UCSD-AML1 (cell line): ENCODE results near the gene CCDC13.

Experiments
- DNase-seq: peaks from one replicate; lab custom pipeline; 2025; ENCODE audit not compliant: unreplicated experiment; lab: John Stamatoyannopoulos, UW

The CCDC13 gene

DNA sequence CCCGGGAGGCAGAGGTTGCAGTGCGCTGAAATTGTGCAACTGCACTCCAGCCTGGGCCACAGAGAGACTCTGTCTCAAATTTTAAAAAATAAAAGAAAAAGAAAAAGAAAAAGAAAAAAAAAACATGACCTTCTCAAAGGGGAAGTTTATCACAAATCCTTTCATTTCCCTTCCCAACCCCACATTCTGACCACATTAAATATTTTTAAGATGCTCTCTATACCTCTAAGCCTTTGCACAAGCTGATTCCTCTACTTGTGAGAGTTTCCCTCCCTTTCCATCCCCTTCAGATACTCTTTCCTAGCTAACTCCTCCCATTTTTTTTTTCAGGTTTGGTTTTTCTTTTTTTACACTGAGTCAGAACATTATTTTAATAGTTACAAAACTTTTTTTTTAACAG, 27.2 kb upstream of the CCDC13 start:
- no peak for DNase-seq

DNA sequence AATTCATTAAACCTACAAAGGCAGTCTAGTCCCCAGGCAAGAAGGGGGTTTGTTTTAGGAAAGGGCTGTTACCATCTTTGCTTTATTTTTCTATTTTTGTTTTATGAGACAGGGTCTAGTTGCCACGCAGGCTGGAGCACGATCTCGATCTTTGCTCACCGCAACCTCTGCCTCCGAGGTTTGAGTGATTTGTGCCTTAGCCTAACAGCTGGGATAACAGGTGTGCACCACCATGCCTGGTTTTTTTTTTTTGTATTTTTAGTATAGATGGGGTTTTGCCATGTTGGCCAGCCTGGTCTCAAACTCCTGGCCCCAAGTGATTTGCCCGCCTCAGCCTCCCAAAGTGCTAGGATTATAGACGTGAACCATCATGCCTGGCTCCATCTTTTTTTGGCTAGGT, 26.3 kb upstream of the CCDC13 start:
- DNase-seq: no peak

DNA sequence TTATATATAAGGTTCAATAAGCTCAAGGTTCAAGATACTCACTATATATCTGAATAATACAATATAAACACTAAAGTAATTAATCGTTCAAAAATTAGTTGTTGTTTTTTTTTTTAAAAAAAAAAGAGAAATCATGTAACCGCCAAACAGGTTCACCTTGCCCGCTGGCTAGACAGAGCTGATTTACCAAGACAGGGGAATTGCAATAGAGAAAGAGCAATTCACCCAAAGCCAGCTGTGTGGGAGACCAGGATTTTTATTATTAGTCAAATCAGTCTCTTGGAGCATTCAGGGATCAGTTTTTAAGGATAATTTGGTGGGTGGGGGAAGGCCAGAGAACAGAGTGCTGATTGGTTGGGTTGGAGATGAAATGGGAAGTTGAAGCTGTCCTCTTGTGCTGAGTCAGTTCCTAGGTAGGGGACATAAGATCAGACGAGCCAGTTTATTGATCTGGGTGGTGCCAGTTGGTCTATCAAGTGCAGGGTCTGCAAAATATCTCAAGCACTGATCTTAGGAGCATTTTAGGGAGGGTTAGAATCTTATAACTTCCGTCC, 23.4 kb upstream of the CCDC13 start:
- DNase-seq: no peak

DNA sequence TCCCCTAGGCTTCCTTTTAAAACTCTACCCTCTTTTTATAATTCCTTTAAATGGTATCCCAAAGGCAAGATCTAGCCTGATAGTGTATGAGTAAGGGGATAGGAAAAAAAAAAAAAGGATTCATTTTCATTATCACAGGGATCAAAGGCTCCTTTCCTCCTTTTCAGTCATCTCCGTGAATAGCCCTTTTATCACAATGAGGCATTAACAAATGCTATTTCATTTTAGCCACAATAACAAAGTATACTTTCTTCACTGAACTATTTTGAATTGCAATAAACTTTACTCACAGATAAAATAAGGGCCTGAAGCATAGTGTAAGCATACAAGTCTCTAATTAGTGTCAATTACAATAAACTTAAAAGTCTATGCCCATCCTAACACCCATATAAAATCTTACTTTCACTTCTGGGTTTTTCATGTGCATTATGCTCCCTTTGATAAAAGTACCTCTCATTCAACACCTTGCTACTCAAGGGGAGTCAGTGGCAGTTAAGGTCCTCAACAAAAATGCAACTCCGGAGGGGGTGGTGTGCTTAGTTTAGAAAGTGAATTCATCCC, 22.6 kb upstream of the CCDC13 start:
- DNase-seq: no peak

DNA sequence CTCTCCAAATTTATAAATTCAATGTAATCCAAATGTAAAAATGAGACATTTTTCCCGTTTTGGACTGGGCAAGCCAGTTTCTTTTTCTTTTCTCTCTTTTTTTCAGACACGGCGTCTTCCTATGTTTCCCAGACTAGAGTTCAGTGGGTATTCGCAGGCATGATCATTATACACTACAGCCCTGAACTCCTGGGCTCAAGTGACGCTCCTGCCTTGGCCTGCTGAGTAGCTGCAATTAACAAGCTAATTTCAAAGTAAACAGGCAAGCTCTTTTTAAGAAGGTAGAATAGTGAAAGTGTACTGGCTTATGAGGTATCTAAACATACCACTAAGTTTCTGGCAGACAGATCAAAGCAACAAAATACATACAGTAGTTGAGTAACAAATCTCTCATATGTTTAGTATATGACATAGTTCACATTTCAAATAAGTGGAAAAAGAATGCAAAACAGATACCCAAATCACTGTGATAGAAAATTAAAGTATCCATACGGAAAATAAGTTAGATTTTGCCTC, 17.7 kb upstream of the CCDC13 start:
- DNase-seq: no peak

DNA sequence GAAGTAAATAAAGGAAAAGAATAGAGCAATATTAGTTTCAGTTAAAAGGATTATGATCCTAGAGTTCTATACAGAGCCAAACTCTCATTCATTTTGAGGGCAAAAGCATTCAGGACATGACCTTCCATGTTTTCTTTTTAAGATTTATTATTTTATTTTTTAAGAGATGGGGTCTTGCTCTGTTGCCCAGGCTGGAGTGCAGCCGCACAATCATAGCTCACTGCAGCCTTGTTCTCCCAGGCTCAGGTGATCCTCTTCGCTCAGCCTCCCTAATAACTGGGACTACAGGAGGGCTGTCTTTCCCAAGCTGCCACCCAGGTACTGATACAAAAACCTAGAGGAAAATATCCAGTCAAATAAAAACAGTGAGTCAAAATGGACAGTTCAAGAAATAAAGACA, 13.6 kb upstream of the CCDC13 start:
- DNase-seq: no peak

DNA sequence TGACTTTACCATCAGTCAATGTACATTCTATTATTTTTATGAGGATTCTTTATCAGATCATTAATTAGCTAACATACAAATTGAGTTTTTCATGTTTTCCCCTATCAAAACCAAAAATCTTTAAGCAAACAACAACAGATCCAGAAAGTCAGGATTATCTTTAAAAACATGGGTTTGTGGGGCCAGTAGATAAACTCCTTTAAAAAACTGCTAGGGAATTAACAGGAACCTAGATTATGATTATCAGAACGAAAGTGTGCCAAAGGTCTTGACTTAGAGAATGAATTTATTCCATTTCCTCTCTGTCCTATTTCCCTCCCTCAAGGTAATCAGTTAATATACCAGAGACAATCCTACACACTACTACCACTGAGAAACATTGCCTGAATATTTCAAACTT, 13.2 kb upstream of the CCDC13 start:
- no peak for DNase-seq

DNA sequence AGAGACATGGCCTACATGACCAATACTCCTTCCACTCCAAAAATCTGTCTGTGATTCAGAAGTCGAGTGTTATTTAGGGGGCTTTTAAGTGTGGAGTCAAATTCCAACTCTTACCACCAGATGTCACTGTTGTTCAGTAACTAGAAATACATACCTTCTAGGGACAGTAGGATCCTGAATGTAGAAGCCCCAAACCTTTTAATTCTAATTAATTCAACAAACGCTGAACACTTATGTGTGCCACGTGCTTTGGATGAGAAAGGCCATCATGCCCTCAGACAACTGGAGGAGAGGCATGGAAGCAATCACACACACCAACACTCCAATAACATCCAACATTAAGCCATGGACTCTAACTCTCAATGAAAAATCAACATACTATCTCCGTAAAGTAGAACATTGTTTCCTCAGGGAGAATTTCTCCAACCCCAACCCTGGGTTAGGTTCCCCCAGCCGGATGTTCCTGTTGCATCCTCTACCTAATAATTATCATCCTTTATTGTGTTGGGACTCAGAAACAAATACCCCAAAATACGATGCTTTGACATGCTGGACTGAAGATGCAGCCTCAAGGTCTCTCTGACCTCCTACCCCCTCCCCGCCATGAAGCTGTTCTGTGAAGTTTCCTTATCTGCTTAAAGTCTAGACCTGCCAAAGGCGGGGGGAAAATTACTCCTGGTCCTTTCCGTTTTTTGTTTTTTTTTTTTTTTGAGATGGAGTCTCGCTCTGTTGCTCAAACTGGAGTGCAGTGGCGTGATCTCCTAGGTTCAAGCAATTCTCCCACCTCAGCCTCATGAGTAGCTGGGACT, 8.0 kb upstream of the CCDC13 start:
- DNase-seq: no peak

DNA sequence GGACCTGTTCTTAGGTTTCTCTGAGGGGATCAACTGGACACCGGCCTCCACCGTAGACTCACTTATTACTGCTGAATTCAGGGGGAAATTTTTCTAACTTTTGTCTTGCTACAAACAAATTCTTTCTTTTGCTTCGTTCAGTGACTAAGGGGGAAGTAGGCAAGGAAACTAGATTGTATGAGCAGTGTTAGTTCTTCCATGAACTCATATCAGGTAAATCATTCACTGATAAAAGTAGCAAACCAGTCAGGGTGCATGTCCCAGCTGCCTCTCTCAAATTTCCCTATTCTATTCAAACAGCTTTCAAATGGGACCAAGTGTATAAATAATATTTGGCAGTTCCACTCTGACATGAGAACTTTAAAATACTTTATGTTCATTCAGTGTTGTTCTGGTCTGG, 7.3 kb upstream of the CCDC13 start:
- DNase-seq: no peak

DNA sequence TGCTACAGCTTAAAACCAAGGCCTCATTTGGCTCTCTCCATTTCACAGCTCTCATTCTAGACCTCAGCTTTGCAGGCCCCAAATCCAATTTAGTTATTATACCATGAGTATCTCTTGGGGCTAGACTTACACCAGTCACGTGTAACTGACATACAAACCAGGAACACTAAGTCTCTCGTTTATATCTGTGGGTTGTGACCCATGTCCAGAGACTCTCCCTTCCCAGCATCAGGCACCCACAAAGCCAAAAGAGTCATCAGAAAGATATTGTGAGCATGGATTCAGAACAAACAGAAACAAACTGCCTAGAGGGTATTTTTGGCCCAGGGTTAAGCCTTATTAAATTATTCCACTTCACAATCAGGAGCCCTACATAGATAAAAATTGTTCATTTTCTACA, 5.6 kb upstream of the CCDC13 start:
- DNase-seq: no peak

DNA sequence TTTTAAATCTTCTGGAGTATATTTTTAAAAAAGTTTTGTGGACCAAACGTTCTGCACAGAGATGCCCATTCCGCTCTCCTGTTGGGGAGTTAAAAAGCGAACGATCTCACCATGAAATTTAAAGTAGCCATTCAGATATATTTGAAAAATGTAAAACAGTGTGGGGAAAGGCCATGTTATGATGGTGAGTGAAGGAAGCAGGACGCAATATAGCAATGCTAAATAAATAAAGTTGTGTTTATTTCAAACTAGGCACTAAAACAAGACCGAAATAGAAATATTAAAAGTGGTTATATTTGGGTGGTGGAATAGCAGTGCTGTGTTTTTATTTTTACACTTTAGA, 327 bp upstream of the CCDC13 start:
- DNase-seq: no peak

DNA sequence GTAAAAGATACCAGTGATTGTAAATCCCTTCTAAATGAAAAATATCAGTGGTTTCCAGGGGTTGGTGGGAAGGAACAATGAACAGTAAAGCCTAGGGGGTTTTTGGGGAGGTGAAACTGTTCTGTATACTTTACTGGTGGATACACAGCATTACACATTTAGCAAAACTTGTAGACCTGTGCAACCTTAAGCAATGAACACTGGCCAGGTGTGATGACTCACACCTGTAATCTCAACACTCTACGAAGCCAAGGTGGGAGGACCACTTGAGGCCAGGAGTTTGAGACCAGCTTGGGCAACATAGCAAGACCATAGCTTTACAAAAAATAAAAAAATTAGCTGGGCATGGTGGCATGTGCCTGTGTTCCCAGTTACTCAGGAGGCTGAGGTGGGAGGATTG, 1.8 kb downstream of the CCDC13 start:
- DNase-seq: no peak

DNA sequence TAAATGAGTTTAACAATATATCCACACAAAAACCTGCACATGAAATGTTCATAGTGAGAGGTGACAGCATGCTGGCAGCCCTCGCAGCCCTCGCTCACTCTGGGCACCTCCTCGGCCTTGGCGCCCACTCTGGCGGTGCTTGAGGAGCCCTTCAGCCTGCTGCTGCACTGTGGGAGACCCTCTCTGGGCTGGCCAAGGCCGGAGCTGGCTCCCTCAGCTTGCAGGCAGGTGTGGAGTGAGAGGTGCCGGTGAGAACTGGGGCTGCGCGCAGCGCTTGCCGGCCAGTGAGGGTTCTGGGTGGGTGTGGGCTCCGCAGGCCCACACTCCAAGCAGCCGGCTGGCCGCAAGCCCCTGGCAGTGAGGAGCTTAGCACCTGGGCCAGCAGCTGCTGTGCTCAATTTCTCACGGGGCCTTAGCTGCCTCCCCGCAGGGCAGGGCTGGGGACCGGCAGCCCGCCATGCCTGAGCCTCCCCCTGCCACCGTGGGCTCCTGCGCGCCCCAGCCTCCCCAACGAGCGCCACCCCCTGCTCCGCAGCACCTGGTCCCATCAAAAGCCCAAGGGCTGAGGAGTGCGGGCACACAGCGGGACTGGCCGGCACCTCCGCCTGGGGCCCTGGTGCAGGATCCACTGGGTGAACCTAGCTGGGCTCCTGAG, 3.4 kb downstream of the CCDC13 start:
- DNase-seq: no peak

DNA sequence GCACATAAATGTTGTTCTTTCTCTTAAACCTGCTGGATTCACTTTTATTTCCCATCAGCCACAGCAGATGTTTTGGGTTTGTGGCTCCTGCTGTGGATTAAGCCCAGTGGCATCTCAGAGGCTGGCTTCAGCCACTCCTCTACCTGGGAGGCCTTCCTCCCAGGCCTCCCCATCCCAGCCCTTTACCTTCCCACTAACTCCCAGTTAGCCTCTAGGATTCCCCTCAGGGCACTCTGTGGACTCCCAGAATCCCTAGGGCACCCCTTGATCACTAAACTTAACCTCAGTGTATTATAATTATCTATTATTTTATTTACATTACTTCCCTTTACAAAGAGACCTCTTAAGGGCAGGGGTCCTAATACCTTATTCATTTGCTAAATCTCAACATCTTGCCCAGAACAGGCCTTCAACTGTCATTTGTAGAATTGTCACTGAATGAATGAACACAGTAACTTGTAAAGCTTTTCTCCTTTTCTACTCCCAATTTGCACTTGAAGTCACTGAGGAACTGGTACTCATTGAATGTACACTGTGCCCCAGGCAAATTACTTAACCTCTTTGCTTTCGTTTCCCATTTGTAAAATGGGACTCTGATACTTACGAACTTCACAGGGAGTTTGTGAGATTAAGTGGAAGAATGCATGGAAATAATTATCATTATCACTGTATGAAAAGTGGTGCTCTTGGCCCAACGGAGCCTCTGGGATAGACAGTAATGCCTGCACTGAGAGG, 8.3 kb downstream of the CCDC13 start:
- no peak for DNase-seq

DNA sequence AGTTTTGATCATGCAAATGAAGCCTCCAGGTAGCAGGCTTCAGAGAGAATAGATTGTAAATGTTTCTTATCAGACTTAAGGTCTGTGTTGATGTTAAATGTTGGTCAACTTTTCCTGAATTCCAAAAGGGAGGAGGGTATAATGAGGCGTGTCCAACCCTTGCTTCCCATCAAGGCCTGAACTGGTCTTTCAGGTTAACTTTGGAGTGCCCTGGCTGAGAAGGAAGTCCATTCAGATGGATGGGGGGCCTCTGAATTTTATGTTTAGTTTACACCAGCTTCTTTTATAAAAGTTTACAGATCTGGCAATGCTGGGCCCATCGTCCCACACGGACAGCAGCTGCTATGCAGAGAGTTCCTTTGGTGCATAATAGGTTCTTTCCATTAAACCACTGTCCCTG, 8.9 kb downstream of the CCDC13 start:
- DNase-seq: no peak

DNA sequence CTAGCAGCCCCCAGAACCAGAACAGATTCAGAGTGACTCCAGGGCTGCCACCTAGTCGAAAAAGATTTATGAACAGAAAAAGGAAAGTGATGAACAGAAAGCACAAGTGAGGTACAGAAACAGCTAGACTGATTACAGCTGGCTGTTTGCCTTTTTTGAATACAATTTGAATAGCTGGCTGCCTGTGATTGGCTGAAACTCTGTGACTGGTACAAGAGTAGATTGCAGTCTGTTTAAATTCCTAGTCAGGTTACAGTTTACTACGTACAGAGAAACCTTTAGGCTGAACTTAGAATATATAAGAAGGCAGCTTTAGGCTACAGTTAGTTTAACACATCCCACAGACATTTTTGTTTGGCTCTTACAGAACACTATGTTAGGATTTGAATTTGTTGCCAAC, 10.0 kb downstream of the CCDC13 start:
- DNase-seq: no peak

DNA sequence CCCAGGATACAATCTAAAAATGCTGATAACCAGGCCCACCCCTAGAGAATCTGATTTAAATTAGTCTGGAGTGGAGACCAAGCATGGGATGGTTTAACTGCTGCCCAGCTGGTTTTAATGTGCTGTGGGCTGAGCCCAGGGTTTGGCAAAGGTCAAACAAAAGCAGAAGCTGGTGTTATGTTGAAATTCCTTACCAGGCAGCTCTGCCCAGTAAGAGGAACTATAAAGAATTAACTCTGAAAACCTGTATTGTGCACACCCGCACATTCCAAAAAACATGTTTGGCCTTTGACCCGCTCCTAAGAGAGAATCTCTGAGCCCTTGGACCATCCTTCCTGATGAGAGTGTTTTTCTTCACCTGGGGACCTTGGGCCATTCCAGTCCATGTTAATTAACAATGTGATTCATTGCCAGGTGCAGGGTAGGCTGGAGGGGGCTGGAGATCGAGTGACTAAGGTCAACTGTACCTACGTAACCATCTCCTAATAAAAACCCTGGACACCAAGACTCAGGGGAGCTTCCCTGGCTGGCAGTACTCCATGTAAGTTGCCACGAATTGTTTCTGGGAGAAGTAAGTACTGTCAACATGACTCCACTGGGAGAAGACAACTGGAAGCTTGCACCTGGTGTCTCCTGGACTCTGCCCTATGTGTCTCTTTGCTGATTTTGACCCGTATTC, 10.9 kb downstream of the CCDC13 start:
- no peak for DNase-seq

DNA sequence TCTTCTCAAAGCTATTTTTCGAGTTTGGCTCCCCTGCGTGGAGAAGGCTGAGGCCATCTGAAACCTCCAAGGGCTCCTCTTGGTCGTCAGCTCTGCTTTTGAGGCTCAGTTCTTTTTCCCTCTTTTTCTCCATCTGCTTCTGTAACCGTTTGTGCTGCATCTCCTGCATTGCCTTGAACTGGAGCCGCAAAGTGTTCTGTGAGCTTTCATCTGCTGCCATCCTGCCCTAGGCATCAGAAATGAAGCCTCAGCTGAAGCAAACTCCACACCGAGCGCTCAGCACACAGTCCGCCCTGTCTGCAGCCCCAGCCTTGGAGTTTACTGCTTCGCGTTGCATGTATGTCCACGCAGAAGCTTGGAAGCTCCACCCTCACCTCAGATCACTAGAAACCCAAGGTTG, 14.9 kb downstream of the CCDC13 start:
- no peak for DNase-seq

DNA sequence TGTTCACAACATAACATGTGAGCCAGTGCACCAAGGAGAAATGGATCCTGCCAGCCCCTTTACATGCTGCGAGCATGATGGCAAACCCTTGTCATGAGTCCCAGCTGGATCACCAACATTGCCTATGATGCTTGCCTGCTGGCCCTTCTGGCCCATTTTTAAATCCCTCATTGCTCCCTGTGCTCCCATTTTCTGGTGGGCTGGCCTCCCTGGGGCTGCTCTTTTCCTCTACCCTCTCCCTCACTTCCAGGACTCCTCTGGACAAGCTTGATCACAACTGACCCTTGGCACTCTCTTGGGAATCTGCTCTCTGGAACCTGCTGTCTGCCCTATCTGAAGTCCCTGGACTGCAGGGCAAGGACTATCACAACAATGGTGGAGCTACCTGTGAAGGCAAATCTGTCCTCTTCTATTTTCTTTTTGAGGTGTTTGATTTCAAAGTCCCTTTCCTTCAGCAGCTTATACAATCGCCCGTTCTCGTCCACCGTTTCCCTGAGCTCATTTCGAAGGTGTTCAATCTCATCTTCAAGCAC, 16.3 kb downstream of the CCDC13 start:
- no peak for DNase-seq

DNA sequence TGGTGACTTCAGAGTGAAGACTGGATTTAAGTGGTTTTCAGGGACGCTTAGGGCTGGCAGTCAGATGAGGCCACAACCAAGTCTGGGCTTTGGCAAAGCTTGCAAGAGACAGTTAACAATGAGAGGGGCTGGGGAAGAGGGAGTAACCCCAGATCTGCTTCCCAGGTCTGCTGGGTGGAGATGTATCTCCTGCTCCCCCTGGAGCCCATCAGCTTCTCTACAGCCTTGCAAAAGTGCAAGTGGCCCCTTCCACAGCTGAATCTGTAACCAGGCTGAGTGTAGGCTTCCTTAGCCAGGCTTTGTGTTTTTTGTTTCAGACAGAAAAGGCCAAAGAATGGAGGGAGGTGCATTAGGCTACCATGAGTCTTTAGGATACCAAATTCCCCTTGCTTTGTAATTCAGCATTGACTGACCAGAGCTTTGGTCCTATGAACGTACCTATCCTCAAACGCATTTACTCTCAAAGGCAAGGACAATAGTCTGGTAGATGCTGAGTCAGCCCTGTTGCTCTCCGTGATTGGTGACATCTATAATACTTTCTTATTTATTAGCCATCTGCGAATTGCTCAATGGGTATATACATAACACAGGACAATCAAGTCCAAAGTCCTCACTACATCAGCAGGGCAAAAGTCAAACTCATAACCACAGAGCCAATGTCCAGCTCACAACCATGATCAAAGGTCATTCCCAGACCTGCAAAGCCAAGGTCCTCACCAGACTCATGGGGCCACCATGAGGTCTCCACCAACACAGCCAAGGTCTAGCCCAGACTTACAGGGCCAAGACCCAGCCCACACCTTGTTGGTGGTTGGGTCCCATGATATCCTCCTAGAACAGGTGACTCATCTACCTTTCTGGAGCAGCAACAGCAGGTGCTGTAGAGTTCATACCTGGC, 17.1 kb downstream of the CCDC13 start:
- no peak for DNase-seq
